HG02798 (cell line): ENCODE measurements around the gene DLG2.
"Not testable (repeated sequence)": the region's sequence is repeated elsewhere in the genome, so short reads cannot be mapped to it uniquely, and the experiment has no call there.

ENCODE experiments used
- ATAC-seq: cut with Tn5 transposase; IDR thresholded peaks from one replicate; pipeline ENCODE4 v1.9.1; 2021; ENCODE audit warnings: mild to moderate bottlenecking; ENCODE audit not compliant: unreplicated experiment, poor library complexity

Gene DLG2

GRCh38 chr11:84882056-84882455 is 745.1 kb downstream of the DLG2 start:
- no peak for ATAC-seq

- no peak for ATAC-seq
Measured at GRCh38 chr11:84871116-84871515, 756.0 kb downstream of the DLG2 start.

GRCh38 chr11:84870486-84870885 is 756.7 kb downstream of the DLG2 start:
- no peak for ATAC-seq

- ATAC-seq, result no peak
Measured at GRCh38 chr11:84866922-84867321, 760.2 kb downstream of the DLG2 start.

- no peak for ATAC-seq
Measured at GRCh38 chr11:84865791-84866535, 761.2 kb downstream of the DLG2 start.

- ATAC-seq, result no peak
Measured at GRCh38 chr11:84865257-84865656, 761.9 kb downstream of the DLG2 start.

GRCh38 chr11:84857746-84858145 is 769.4 kb downstream of the DLG2 start:
- no peak for ATAC-seq

GRCh38 chr11:84855508-84856245 is 771.5 kb downstream of the DLG2 start:
- ATAC-seq, result no peak

GRCh38 chr11:84854498-84854880 is 772.7 kb downstream of the DLG2 start:
- no peak for ATAC-seq

- ATAC-seq, result no peak
Measured at GRCh38 chr11:84853841-84854497, 773.2 kb downstream of the DLG2 start.

GRCh38 chr11:84847842-84848241 is 779.3 kb downstream of the DLG2 start:
- ATAC-seq, result no peak

- ATAC-seq, result not testable (repeated sequence)
Measured at GRCh38 chr11:84840201-84840600, 786.9 kb downstream of the DLG2 start.

GRCh38 chr11:84837402-84838069 is 789.6 kb downstream of the DLG2 start:
- ATAC-seq, result no peak

- no peak for ATAC-seq
Measured at GRCh38 chr11:84836371-84836770, 790.8 kb downstream of the DLG2 start.

GRCh38 chr11:84833488-84834088 is 793.6 kb downstream of the DLG2 start:
- ATAC-seq, result no peak

- no peak for ATAC-seq
Measured at GRCh38 chr11:84830372-84830771, 796.8 kb downstream of the DLG2 start.

- no peak for ATAC-seq
Measured at GRCh38 chr11:84829162-84829561, 798.0 kb downstream of the DLG2 start.

- ATAC-seq, result no peak
Measured at GRCh38 chr11:84828616-84829015, 798.5 kb downstream of the DLG2 start.

GRCh38 chr11:84825106-84825660 is 802.0 kb downstream of the DLG2 start:
- ATAC-seq, result no peak

- ATAC-seq, result no peak
Measured at GRCh38 chr11:84824624-84825023, 802.5 kb downstream of the DLG2 start.
